KOPT-K1 (cell line): ENCODE results near the gene NACC1.

Experiments
- H3K27ac ChIP-seq: fragments of 200-600 bp; sonication (generic); 2 replicates; pipeline ENCODE4 v1.5.1; 2016; ENCODE audit warnings: antibody characterized with exemption, mild to moderate bottlenecking, low read depth, low read length; ENCODE audit not compliant: poor library complexity, severe bottlenecking
- H3K36me3 ChIP-seq: fragments of 200-600 bp; sonication (generic); 2 replicates; pipeline ENCODE4 v1.5.1; 2017; ENCODE audit warnings: antibody characterized with exemption, mild to moderate bottlenecking, low read length, moderate library complexity; ENCODE audit not compliant: insufficient read depth
- H3K9me3 ChIP-seq: fragments of 200-600 bp; sonication (generic); 2 replicates; pipeline ENCODE4 v1.5.1; 2017; ENCODE audit warnings: antibody characterized with exemption, low read length, mild to moderate bottlenecking; ENCODE audit not compliant: insufficient read depth, poor library complexity, severe bottlenecking

NACC1 gene

DNA sequence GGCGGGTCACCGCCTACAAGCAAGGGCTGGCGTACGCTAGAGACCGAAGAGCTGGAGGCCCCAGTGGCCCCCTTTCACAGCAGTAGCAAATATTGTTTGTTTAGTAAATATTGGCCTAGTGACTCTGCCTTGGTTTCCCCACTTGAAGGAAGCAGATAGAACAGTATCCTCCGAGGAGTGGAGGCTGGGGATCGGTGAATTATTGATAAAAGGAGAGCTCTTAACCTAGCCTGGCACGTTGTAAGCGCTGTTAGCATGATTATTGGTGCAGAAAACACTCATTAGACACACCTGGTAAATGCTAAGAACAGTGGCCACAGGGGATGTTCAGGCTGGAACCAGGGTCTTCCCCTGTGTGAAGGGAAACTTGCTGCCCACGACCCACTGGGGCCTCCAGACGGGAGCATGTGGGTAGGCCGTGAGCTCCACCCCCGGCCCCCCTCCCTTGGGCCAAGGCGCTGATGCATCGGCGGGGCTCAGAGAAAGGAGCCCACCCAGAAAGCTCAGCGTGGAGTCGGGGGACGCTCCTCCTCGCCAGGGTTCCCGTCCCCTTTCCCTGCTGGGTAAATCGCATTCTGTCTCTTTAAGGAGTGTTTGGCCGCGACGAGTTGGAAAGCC is 34.4 kb downstream of the NACC1 start:
- Histone ChIP-seq H3K9me3 (no peaks in the 10 kb centered on the region), H3K27ac (peak overlapping the region; percentile 94)

GRCh38 chr19:13152974-13153568 is 35.0 kb downstream of the NACC1 start:
- H3K27ac ChIP-seq, result peak overlapping the region; percentile 94
- H3K36me3 ChIP-seq, result peaks cover 4% of the 10 kb centered on the region; the same call in 1 of the 2 replicates
- no peaks in the 10 kb centered on the region for H3K9me3 ChIP-seq

More for the DNA sequence above, 34.4 kb downstream of the NACC1 start:
- H3K36me3 ChIP-seq, result peaks cover 4% of the 10 kb centered on the region; the same call in 1 of the 2 replicates

GRCh38 chr19:13153569-13154240 is 35.6 kb downstream of the NACC1 start:
- peak overlapping the region; percentile 94 for H3K27ac ChIP-seq
- H3K36me3 ChIP-seq, result peaks cover 4% of the 10 kb centered on the region; the same call in 1 of the 2 replicates

GRCh38 chr19:13154241-13154778 is 36.2 kb downstream of the NACC1 start:
- peak overlapping the region; percentile 94 for H3K27ac ChIP-seq
- peaks cover 4% of the 10 kb centered on the region; the same call in 1 of the 2 replicates for H3K36me3 ChIP-seq
- no peaks in the 10 kb centered on the region for H3K9me3 ChIP-seq

More at GRCh38 chr19:13153569-13154240, 35.6 kb downstream of the NACC1 start:
- no peaks in the 10 kb centered on the region for H3K9me3 ChIP-seq

DNA sequence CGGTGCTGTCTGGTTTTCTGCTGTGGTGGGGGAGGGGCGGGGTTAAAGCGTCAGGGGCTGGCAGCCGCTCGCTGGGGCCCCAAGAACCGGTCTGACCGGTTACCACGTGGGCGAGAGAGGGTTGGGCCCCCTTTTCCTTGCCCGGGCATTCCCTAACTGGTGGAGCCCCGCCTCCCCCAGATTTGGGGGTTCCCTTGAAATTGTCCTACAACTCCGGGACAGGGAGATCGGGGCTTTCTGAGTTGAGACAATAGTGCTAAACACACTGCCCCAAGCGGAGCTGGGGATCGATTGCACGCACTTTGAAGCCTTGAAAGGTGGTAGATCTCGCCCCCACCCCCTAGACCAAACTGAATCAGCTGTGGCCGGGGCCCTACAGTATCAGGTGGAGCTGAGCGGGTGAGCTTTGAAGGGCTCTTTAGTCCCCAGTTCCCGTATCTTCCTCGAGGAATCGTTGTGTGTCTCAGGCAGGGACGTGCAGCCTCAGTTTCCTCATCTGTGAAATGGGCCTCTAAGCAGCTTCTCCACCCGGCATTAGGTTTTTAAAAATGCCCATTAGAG is 36.9 kb downstream of the NACC1 start:
- peaks cover 4% of the 10 kb centered on the region; the same call in 1 of the 2 replicates for H3K36me3 ChIP-seq
- H3K9me3 ChIP-seq, result no peaks in the 10 kb centered on the region
- H3K27ac ChIP-seq, result peak overlapping the region; percentile 94

DNA sequence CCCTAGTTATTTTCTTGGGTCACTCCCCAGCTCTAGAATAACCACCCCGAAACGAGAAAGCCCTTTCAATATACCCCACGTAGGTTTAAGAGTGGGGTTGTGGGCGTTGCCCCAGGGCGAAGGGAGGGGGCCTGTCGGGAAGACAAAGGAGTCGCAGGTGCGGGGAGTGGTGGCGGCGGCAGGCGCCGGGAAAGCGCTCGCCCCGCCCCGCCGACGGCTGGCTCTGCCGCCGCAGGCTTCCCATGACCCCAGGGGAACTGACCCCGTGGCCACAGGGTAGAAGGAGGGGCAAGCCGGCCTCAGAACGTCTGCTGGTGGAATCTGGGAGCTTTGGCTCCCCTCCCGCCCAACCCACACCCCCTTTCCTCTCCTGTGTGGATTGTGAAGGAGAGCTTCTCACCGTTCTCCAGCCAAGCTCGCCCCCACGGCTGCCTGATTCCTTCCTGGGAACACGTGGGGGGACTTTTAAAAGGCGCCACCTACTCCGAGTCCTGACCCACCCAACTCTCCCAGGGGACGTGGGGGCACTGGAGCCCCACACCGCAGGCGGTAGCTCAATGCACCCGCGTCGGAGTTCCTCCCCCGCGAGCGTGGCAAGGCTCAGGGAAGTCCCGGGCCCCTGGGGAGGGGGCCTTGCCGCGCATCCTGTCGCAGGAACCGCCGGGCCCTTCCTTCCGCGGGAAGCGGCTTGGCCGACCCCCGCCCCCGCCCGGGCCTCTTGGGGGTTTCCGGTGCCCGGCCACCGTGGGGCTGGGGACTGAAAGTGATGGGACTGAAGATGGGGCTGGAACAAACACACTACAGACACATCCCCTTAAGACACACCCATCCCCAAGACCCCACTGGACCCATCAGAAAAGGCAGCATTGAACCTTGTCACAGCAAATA is 37.7 kb downstream of the NACC1 start:
- Histone ChIP-seq H3K27ac (peak overlapping the region; percentile 94), H3K9me3 (no peaks in the 10 kb centered on the region), H3K36me3 (peaks cover 4% of the 10 kb centered on the region; the same call in 1 of the 2 replicates)

DNA sequence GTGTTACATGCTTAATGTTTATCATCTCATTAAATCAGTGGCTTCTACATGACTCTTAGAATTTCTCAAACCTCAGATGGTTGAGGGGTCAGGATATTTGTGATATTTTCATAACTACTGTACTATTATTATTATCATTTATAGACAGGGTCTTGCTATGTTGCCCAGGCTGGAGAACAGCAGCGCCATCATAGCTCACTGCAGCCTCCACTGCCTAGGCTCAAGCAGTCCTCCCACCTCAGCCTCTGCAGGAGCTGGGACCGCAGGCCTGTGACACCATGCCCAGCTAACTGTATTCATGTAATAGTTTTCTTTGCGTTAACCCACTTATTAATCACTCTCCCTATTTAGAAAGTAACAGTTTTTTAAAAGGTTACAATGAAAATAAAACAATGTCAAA is 41.6 kb downstream of the NACC1 start:
- H3K27ac ChIP-seq, result no peak overlapping the region
- H3K9me3 ChIP-seq, result no peaks in the 10 kb centered on the region
- H3K36me3 ChIP-seq, result no peaks in the 10 kb centered on the region

DNA sequence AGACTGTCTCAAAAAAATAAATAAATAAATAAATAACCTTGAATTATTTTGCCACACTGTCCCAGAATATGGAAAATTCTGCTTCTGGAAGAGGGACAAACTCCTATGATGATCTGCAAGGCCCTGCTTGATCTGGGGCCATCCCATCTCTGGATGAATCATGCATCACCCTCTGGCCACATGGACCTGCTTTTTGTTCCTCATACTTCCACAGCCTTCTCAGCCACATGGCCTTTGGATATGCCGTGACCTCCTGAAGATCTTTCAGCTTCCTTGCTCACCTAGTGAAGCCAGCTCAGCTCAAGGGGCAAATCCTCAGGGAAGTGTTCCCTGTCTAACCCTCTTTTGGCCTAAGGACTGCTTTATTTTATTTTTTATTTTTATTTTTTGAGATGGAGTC is 42.5 kb downstream of the NACC1 start:
- Histone ChIP-seq H3K36me3 (no peaks in the 10 kb centered on the region), H3K9me3 (no peaks in the 10 kb centered on the region), H3K27ac (no peak overlapping the region)

GRCh38 chr19:13162724-13163608 is 44.9 kb downstream of the NACC1 start:
- Histone ChIP-seq H3K36me3 (no peaks in the 10 kb centered on the region), H3K27ac (peak overlapping the region; percentile 91), H3K9me3 (no peaks in the 10 kb centered on the region)

DNA sequence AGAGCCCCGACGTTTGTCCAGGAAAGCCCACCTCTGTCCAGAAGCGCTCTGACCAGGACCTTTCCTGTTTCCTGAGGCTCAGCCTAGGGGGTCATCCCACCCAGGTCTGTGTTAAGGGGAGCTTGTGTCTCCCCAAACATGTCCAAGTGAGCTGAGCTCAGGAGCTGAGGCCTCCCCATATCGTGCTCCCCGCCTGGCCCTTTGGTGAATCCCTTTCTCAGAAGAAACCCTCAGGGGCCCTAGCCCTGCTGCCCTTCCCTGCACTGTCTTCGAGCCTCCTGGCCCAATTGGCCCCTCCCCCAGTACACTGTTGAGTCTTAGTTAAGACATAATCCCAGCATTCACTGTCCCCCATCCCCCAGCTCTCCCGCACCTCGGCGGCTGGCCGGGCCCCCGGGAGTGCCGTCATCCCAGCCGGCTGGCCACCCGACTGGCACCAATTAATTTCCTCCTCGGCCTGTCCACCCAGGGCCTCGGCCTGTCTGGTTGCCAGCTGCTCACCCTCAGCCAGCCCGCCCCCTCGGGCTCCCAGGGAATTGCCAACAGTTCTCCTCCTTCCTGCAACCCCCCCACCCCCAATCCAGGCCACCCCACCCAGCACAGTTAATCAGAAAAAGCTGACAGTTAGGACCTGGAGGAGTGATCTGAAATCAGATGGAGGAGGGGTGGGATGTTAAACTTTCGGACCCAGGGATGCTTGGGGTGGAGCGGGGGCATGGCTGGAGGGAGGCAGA is 45.7 kb downstream of the NACC1 start:
- no peaks in the 10 kb centered on the region for H3K9me3 ChIP-seq
- H3K36me3 ChIP-seq, result no peaks in the 10 kb centered on the region
- peak overlapping the region; percentile 91 for H3K27ac ChIP-seq

DNA sequence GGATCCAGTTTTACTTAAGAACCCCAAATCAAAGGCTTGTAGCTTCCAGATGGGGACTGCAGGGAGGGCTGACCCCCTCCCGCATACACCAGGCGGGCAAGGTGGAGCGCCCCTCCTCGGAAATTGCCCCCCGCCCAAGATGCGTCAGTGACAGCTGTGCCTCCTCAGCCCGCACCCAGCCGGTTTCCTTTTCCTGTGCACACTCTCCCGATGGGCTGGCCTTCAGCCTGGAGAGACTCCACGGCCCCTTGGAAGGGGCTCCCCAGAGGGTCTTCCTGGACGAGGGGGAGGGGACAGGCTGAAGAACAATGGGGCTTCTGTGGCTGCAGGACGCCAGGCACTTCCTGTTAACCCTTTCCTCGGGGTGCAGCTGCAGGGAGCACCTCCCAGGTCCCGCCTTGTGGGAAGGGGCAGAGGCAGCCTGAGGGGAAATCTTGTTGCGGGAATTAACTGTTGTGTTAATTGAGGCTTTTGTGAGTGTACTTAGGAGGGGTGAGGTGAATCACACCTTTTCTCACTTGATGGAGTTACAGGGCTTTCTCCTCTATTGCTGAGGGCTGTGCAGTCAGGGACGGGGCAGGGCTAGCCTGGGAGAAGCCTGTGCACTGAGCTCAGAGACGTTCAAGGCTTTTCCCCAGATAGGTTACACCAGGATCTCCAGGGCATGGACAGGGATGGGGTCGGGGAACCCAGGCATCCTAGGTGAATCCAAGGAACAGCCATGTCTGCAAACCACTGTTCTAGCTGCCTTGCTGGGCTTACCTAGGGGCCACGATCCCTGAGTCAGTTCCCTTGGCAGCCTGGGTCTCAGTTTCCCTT is 46.5 kb downstream of the NACC1 start:
- no peaks in the 10 kb centered on the region for H3K36me3 ChIP-seq
- H3K27ac ChIP-seq, result peak overlapping the region; percentile 91
- H3K9me3 ChIP-seq, result no peaks in the 10 kb centered on the region

DNA sequence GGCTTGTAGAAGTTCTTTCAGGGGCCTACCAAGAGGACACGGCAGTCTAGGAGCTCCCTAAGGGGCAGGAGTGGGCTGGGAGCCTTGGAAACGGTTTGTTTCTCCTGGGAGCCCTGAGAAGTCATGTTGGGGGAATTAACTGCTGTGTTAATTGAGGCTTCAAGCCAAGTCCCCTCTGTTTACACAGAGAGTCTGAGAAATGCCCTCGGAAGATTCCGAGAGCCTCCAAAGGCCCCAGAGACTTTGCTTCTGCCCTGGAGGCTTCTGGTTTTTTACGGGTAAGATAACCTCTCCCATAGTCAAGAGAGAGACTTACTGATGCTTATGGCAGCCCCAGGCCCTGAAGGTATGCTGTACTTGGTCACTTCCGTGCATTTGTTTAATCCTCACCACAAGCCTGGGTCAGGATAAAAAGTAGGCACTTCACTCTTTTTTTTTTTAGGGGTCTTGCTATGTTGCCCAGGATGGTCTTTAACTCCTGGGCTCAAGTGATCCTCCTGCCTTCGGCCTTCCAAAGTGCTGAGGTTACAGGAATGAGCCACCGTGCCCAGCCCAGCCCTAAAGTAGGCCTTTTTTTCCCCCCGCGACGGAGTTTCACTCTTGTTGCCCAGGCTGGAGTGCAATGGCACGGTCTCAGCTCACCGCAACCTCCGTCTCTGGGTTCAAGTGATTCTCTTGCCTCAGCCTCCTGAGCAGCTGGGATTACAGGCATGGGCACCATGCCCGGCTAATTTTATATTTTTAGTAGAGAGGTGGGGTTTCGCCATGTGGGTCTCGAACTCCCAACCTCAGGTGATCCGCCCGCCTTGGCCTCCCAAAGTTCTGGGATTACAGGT is 47.3 kb downstream of the NACC1 start:
- H3K36me3 ChIP-seq, result no peaks in the 10 kb centered on the region
- H3K27ac ChIP-seq, result peak overlapping the region; percentile 91
- no peaks in the 10 kb centered on the region for H3K9me3 ChIP-seq
